Esophagus squamous epithelium (tissue), 5 donors: ENCODE measurements around the gene EPDR1. TPM values are rescaled to one million over a fixed set of nuclear protein-coding genes. Genes with fewer than 3 reads are reported as not detected.

Experiments
- DNase-seq: peaks from one replicate; lab custom pipeline; 2025; lab: John Stamatoyannopoulos, UW
- H3K27ac ChIP-seq, 4 donors: fragments of 200-600 bp; sonication (generic); one replicate each; pipeline ENCODE4 v1.5.1; 2016 to 2019; ENCODE audit warnings: mild to moderate bottlenecking in 1 of 4
- H3K27me3 ChIP-seq, 4 donors: fragments of 200-600 bp; sonication (generic); 1 replicate in 3 of 4; 2 replicates in 1 of 4; pipeline versions ENCODE4 v1.5.1 to v1.6.0; 2017 to 2021; ENCODE audit warnings: antibody characterized with exemption in 1 of 4
- H3K36me3 ChIP-seq, 3 donors: fragments of 200-600 bp; sonication (generic); one replicate each; pipeline ENCODE4 v1.5.1; 2016 to 2019
- H3K4me1 ChIP-seq, 3 donors: fragments of 200-600 bp; sonication (generic); one replicate each; pipeline ENCODE4 v1.5.1; 2017 to 2019
- H3K4me3 ChIP-seq, 4 donors: fragments of 200-600 bp; sonication (generic); 1 replicate in 3 of 4; 2 replicates in 1 of 4; pipeline ENCODE4 v1.5.1; 2016 to 2019; ENCODE audit warnings: mild to moderate bottlenecking in 2 of 4, moderate library complexity in 1 of 4
- H3K9me3 ChIP-seq, 3 donors: fragments of 200-600 bp; sonication (generic); one replicate each; pipeline ENCODE4 v1.5.1; 2016 to 2019
- POLR2A ChIP-seq, 4 donors: fragments of 450-650 bp; IDR thresholded peaks; one replicate each; pipeline ENCODE4 v1.6.1; 2017; ENCODE audit warnings: antibody characterized with exemption in 4 of 4, mild to moderate bottlenecking in 4 of 4, moderate library complexity in 3 of 4
- WGBS, 2 donors: methylation state at CpG; one replicate each; pipeline ENCODE4 v1.1.5; 2018; 5-methylcytosine and 5-hydroxymethylcytosine counted together
- intact Hi-C: fragments of 100-400 bp; cut with DNase I; formaldehyde crosslinking; loops from one replicate; pipeline ENCODE4 v1.15.0; 2022
- total RNA-seq, 4 donors: library from RNA; depleted of rRNA; stranded (reverse); fragments of >200 nt; gene quantifications; one replicate each; pipeline ENCODE4 v1.1.0, GENCODE V29; 2016
- TF ChIP-seq, protein P1 (sequence below), 6 experiments: fragments of 450-650 bp in 4 of 6; fragments of 200-600 bp in 2 of 6; sonication (generic) in 2 of 6; IDR thresholded peaks; one replicate each; pipeline ENCODE4 v1.5.1; 2016 to 2019; ENCODE audit warnings: antibody characterized with exemption in 6 of 6, mild to moderate bottlenecking in 4 of 6, moderate library complexity in 4 of 6
- donor health status: DM: yes; HTN: yes; CAD: no.

The EPDR1 gene
- total RNA-seq, 4 donors from 2014 or later, result 1.4 to 4.3 (median 3.4) TPM

DNA sequence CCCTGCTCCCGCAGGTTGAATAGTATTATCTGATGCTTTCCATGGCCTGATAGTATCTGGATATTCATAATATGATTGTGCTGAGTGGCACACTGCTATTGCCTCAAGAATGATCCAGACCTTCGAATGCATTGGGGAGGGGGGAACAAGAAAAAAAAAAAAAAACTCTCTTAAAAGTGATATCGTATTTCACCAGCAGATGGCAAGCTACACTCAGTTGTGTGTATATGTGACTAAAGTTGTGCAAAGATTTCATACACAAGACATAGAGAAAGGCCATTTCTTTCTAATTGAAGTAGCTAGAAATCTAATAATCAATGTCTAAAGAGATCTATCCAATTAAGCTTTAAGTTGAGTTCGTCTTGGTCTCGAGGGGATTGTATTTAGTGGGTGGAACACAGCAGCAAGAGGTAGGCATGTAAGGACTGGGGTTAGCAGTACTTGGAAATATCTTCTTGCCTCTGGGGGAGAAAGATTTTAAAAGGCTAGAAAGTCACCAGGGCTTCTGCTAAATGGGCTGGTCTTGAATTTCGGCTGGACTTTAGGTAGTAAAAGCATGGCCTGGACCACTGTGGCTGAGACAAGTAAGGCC, 19.1 kb upstream of the EPDR1 start:
- no peak for DNase-seq
- Histone ChIP-seq H3K4me1 (peaks cover 0 to 14% (median 8%) of the 10 kb centered on the region in 3 donors), H3K9me3 (no peaks in the 10 kb centered on the region), H3K27me3 (no peaks in the 10 kb centered on the region), H3K36me3 (no peaks in the 10 kb centered on the region), H3K4me3 (no peak overlapping the region), H3K27ac (no peak overlapping the region)
- TF ChIP-seq, protein P1, sequence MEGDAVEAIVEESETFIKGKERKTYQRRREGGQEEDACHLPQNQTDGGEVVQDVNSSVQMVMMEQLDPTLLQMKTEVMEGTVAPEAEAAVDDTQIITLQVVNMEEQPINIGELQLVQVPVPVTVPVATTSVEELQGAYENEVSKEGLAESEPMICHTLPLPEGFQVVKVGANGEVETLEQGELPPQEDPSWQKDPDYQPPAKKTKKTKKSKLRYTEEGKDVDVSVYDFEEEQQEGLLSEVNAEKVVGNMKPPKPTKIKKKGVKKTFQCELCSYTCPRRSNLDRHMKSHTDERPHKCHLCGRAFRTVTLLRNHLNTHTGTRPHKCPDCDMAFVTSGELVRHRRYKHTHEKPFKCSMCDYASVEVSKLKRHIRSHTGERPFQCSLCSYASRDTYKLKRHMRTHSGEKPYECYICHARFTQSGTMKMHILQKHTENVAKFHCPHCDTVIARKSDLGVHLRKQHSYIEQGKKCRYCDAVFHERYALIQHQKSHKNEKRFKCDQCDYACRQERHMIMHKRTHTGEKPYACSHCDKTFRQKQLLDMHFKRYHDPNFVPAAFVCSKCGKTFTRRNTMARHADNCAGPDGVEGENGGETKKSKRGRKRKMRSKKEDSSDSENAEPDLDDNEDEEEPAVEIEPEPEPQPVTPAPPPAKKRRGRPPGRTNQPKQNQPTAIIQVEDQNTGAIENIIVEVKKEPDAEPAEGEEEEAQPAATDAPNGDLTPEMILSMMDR (IDR thresholded peaks at IDR 0.05), result peak in 5 of 6 experiments; percentile 16 to 40 (median 31)
- TF ChIP-seq POLR2A (IDR thresholded peaks at IDR 0.05), result no peak
- 23 to 24% methylated on average over 6 of the region's 6 CpGs for WGBS, 2 donors
- intact Hi-C loops, result loop anchor here (5.0 kb wide), 1 partner anchor 206 kb away; no protein-coding TSS in a partner anchor

DNA sequence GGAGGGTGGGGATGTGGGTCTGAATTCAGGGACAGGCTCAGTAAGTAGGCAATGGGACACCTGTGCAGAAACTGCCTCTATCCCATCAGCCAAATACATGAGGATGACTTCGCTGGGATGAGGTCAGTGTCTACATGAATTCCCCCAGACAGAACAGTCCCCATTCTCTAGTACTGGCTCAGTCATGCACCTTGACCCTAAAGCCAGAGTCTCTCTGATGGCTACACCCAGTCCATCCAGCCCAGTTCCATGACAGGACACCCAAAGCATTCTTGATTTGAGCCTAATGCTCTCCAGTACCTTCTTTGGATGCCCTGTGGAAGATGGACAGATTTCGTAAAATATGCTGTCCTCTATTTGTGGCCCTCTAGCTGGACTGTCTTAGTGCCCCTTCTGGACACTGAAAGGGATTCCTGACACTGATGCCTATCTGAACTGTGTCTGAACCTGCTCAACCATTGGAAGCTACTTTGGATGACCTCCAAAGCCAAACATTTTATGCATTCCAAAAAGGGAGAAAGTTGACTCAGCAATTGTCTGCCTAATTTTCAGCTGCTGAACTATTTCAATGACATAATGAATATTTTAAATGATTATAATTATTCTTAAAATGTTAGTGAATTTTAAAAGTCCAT, 18.4 kb upstream of the EPDR1 start:
- no peak for TF ChIP-seq POLR2A (IDR thresholded peaks at IDR 0.05)
- TF ChIP-seq, protein P1 (IDR thresholded peaks at IDR 0.05), result no peak
- H3K36me3 ChIP-seq, result no peaks in the 10 kb centered on the region
- no peak overlapping the region for H3K4me3 ChIP-seq
- peaks cover 0 to 14% (median 8%) of the 10 kb centered on the region in 3 donors for H3K4me1 ChIP-seq
- no peak overlapping the region for H3K27ac ChIP-seq
- H3K27me3 ChIP-seq, result no peaks in the 10 kb centered on the region
- intact Hi-C loops, result loop anchor here (5.0 kb wide), 1 partner anchor 205 kb away; no protein-coding TSS in a partner anchor
- H3K9me3 ChIP-seq, result no peaks in the 10 kb centered on the region
- WGBS, 2 donors, result 73 to 82% methylated on average over 2 of the region's 2 CpGs
- DNase-seq, result no peak

DNA sequence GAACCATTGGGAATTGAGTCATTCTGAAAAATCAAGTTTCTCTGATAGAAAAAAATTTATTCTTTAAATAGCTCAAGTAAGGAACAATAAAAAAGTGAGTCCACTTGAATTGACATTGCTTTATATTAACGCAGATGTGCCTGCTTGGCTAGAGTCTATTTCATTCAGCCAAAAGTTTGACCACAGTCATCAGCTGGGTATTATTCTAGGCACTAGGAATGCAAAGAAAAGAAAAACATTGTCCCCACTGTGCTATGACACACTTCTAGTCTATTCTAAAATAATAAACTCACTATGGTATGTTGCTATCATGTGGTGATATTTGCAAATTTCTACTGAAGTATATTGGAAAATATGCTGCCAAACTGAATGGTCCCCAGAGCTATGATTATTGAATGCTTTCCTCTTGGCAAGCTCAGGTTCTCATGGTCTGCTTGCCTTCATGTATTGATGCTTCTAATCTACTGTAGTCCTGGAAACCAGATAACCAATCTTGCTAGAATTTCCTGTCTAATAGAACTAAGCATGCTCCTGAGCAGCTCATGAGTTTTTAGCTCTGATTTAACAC, 12.1 kb upstream of the EPDR1 start:
- H3K4me1 ChIP-seq, result no peaks in the 10 kb centered on the region
- H3K27ac ChIP-seq, result no peak overlapping the region
- DNase-seq, result no peak
- WGBS, 2 donors, result 88% methylated on average over 1 of the region's 1 CpG
- H3K36me3 ChIP-seq, result no peaks in the 10 kb centered on the region
- H3K4me3 ChIP-seq, result no peak overlapping the region
- intact Hi-C loops, result no loop called here
- H3K27me3 ChIP-seq, result no peaks in the 10 kb centered on the region
- TF ChIP-seq, protein P1 (IDR thresholded peaks at IDR 0.05), result no peak
- no peak for TF ChIP-seq POLR2A (IDR thresholded peaks at IDR 0.05)
- no peaks in the 10 kb centered on the region for H3K9me3 ChIP-seq

DNA sequence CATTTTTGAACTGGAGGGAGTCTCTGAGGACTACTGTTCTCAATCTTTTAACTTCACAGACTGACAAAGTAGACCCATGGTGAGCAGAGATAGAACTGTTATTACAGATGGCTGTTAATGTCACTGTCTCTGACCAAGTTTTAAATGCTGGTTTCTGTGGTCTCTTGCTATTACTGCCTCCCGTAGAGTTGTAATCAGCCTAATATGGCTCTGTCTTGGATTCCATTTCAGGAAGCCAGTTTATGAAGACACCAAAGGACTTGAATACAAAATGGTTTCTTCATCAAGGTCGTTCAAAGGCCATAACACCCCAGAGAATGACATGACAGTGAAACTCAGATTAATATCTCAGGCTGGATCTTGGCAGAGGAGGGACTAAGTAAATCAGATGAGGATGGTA, 7.7 kb upstream of the EPDR1 start:
- no peak overlapping the region for H3K4me3 ChIP-seq
- 45 to 51% methylated on average over 2 of the region's 2 CpGs for WGBS, 2 donors
- intact Hi-C loops, result no loop called here
- H3K4me1 ChIP-seq, result peaks cover 0 to 21% (median 10%) of the 10 kb centered on the region in 3 donors
- H3K36me3 ChIP-seq, result no peaks in the 10 kb centered on the region
- H3K27me3 ChIP-seq, result peaks cover 0 to 35% (median 1%) of the 10 kb centered on the region in 4 donors
- TF ChIP-seq, protein P1 (IDR thresholded peaks at IDR 0.05), result no peak
- no peak for TF ChIP-seq POLR2A (IDR thresholded peaks at IDR 0.05)
- DNase-seq, result no peak
- H3K9me3 ChIP-seq, result no peaks in the 10 kb centered on the region
- H3K27ac ChIP-seq, result no peak overlapping the region

DNA sequence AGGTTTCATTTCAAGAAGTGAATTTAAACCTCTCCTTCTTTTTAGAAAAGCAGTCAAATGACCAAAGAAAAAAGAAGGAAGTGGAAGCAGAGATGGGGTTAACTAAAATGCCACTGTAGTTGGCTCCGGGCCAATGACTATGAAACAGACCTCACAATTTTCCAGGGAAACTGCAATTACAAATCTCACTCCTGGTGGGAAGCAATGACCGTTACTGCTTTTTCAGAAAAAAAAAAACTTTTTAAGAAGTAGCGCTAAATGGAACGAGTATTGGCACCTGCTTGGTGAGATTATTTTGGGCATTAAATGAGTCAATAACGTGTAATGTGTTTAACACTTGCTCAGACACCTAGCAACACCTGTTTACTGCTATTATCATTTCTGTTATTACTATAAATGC, 5.0 kb upstream of the EPDR1 start:
- peaks cover 5 to 25% (median 10%) of the 10 kb centered on the region in 3 donors for H3K4me1 ChIP-seq
- TF ChIP-seq, protein P1 (IDR thresholded peaks at IDR 0.05), result no peak
- no peak for TF ChIP-seq POLR2A (IDR thresholded peaks at IDR 0.05)
- intact Hi-C loops, result no loop called here

More for the DNA sequence above, 5.0 kb upstream of the EPDR1 start:
- H3K27me3 ChIP-seq, result peaks cover 0 to 57% (median 1%) of the 10 kb centered on the region in 4 donors
- peak overlapping the region in 1 of 4 donors; percentile 75 for H3K27ac ChIP-seq
- H3K4me3 ChIP-seq, result peak overlapping the region in 3 of 4 donors; percentile 41 to 72 (median 50)
- H3K9me3 ChIP-seq, result no peaks in the 10 kb centered on the region
- no peak for DNase-seq
- WGBS, 2 donors, result 11 to 12% methylated on average over 5 of the region's 5 CpGs
- no peaks in the 10 kb centered on the region for H3K36me3 ChIP-seq
